Endothelial cell of umbilical vein (primary cell): ENCODE data around the gene RIC8B. TPM values are rescaled to one million over a fixed set of nuclear protein-coding genes. Genes with fewer than 3 reads are reported as not detected.

Source experiments
- BruUV-seq: library from RNA; stranded (reverse); fragments of 400-500 nt; replicated peaks from 2 replicates; lab custom pipeline; 2021; lab: Mats Ljungman, UMichigan
- CTCF ChIA-PET: fragments of 300-600, 350-600 bp; sonication (Branson Sonifier 250); formaldehyde crosslinking; loops from one replicate; lab custom pipeline; 2021; ENCODE audit warnings: antibody characterized with exemption, inconsistent platforms; lab: Charles Lee
- POLR2A ChIA-PET: fragments of 300-600, 350-600 bp; sonication (Branson Sonifier 250); formaldehyde crosslinking; loops from one replicate; lab custom pipeline; 2021; ENCODE audit warnings: antibody characterized with exemption, inconsistent platforms; lab: Charles Lee
- DNase-seq: peaks from one replicate; pipeline ENCODE4 v3.0.0-alpha.2; 2011; ENCODE audit warnings: low read depth, low spot score
- FAIRE-seq: peaks from 2 replicates; lab custom pipeline; 2011; peaks lifted over from hg19 to GRCh38; lab: Jason Lieb, UNC
- H2AFZ ChIP-seq: 2 replicates; pipeline ENCODE4 v1.6.0; 2012; ENCODE audit warnings: low read depth, low read length, control low read depth, inconsistent platforms
- H3K27ac ChIP-seq: 2 replicates; pipeline ENCODE4 v1.5.1; 2011; ENCODE audit warnings: low read depth, mild to moderate bottlenecking, control low read depth, low read length, moderate library complexity; ENCODE audit not compliant: insufficient read depth
- H3K27me3 ChIP-seq, 2 experiments: 2 replicates each; pipeline versions ENCODE4 v1.6.0 to v1.6.1; 2011; ENCODE audit warnings: low read length in 2 of 2, mixed read lengths in 1 of 2; ENCODE audit not compliant: control insufficient read depth in 2 of 2, insufficient read depth in 2 of 2
- H3K36me3 ChIP-seq, 2 experiments: 2 replicates in 1 of 2; 3 replicates in 1 of 2; pipeline ENCODE4 v1.5.1; 2011; ENCODE audit warnings: low read length in 2 of 2, mild to moderate bottlenecking in 1 of 2, moderate library complexity in 1 of 2; ENCODE audit not compliant: control insufficient read depth in 2 of 2, insufficient read depth in 2 of 2; ENCODE audit errors: extremely low read depth in 1 of 2
- H3K4me1 ChIP-seq: 3 replicates; pipeline ENCODE4 v1.5.1; 2011; ENCODE audit warnings: mild to moderate bottlenecking, low read length; ENCODE audit not compliant: control insufficient read depth, insufficient read depth; ENCODE audit errors: extremely low read depth
- H3K4me2 ChIP-seq: 2 replicates; pipeline ENCODE4 v1.6.1; 2011; ENCODE audit warnings: low read length, control low read depth, mixed read lengths; ENCODE audit not compliant: insufficient read depth
- H3K4me3 ChIP-seq, 3 experiments: fragments of 200-600 bp in 1 of 3; sonication (generic), shearing (Covaris generic) in 1 of 3; replicated peaks in 1 of 3; 2 replicates each; pipeline ENCODE4 v1.5.1; 2011 to 2016; ENCODE audit warnings: control low read depth in 3 of 3, low read length in 3 of 3, mild to moderate bottlenecking in 2 of 3, inconsistent platforms in 1 of 3, low read depth in 1 of 3, moderate library complexity in 1 of 3; ENCODE audit not compliant: insufficient read depth in 1 of 3
- H3K79me2 ChIP-seq: 2 replicates; pipeline ENCODE4 v1.6.0; 2012; ENCODE audit warnings: low read length, inconsistent platforms; ENCODE audit not compliant: control insufficient read depth, insufficient read depth
- H3K9ac ChIP-seq: replicated peaks from 2 replicates; pipeline ENCODE3; 2011; ENCODE audit warnings: low read length, control low read depth; ENCODE audit not compliant: insufficient read depth; ENCODE audit errors: extremely low read depth
- H3K9me1 ChIP-seq: replicated peaks from 3 replicates; pipeline ENCODE4 v1.6.0; 2011; ENCODE audit warnings: mild to moderate bottlenecking, low read length; ENCODE audit not compliant: control insufficient read depth, insufficient read depth; ENCODE audit errors: extremely low read depth
- H3K9me3 ChIP-seq: replicated peaks from 2 replicates; pipeline ENCODE4 v1.5.1; 2012; ENCODE audit warnings: low read length, inconsistent platforms; ENCODE audit not compliant: control insufficient read depth, insufficient read depth
- H4K20me1 ChIP-seq: replicated peaks from 2 replicates; pipeline ENCODE3; 2011; ENCODE audit warnings: mild to moderate bottlenecking, low read length; ENCODE audit not compliant: control insufficient read depth, insufficient read depth; ENCODE audit errors: extremely low read depth
- EZH2 ChIP-seq: IDR thresholded peaks from 2 replicates; pipeline ENCODE4 v1.6.1; 2012; ENCODE audit warnings: borderline replicate concordance, low read depth, mild to moderate bottlenecking, moderate library complexity, low read length, inconsistent platforms; ENCODE audit not compliant: severe bottlenecking
- FOS ChIP-seq: IDR thresholded peaks from 2 replicates; pipeline ENCODE4 v1.6.1; 2011; ENCODE audit warnings: mild to moderate bottlenecking, low read length, moderate library complexity, borderline replicate concordance; ENCODE audit not compliant: insufficient read depth
- GATA2 ChIP-seq: IDR thresholded peaks from 2 replicates; pipeline ENCODE4 v1.7.0; 2011; ENCODE audit warnings: low read depth, mild to moderate bottlenecking, moderate library complexity, mixed read lengths, low read length; ENCODE audit not compliant: insufficient read length, insufficient read depth
- JUN ChIP-seq: IDR thresholded peaks from 2 replicates; pipeline ENCODE4 v1.6.1; 2011; ENCODE audit warnings: borderline replicate concordance, low read depth; ENCODE audit not compliant: insufficient read length, insufficient read depth
- MYC ChIP-seq: IDR thresholded peaks from one replicate; pipeline ENCODE4 v1.6.1; 2011; ENCODE audit warnings: mild to moderate bottlenecking, low read depth, low read length
- POLR2A ChIP-seq: IDR thresholded peaks from 2 replicates; pipeline ENCODE4 v1.6.1; 2012; ENCODE audit warnings: low read depth, mild to moderate bottlenecking, control low read depth, low read length
- POLR2AphosphoS5 ChIP-seq: IDR thresholded peaks from 2 replicates; pipeline ENCODE4 v1.6.1; 2012; ENCODE audit warnings: low read depth, mild to moderate bottlenecking, control low read depth, low read length, moderate library complexity; ENCODE audit not compliant: insufficient read depth
- dilution Hi-C: fragments of 300-500 bp; cut with MboI; formaldehyde crosslinking; loops from one replicate; pipeline ENCODE4 v1.15.0; 2019; ENCODE audit warnings: low sequenced_read_pairs; ENCODE audit not compliant: extremely low pct_ligation_motif_present
- intact Hi-C: fragments of 100-400 bp; cut with micrococcal nuclease; formaldehyde crosslinking; loops from one replicate; pipeline ENCODE4 v1.10.0; 2022
- polyA plus RNA-seq, 4 experiments: library from polyadenylated mRNA; depleted of rRNA in 3 of 4; stranded (reverse) in 3 of 4; unstranded in 1 of 4; fragments of >200 nt; gene quantifications; 2 replicates each; pipeline versions ENCODE4 v1.2.1 to v1.2.3, GENCODE V29; 2011 to 2012; ENCODE audit warnings: missing spikeins in 1 of 4
- total RNA-seq: library from RNA; stranded (reverse); gene quantifications from 2 replicates; pipeline ENCODE4 v1.2.3, GENCODE V29; 2021
- TF ChIP-seq, protein P1 (sequence below), 2 donors: IDR thresholded peaks; 1 replicate in 1 of 2; 2 replicates in 1 of 2; pipeline ENCODE4 v1.5.1; 2011; ENCODE audit warnings: low read length in 2 of 2, mild to moderate bottlenecking in 2 of 2, moderate library complexity in 2 of 2, control low read depth in 1 of 2, inconsistent platforms in 1 of 2, low read depth in 1 of 2; ENCODE audit not compliant: insufficient read depth in 1 of 2; ENCODE audit errors: extremely low read depth in 1 of 2
- TF ChIP-seq, protein P2 (sequence below): IDR thresholded peaks from 2 replicates; pipeline ENCODE4 v1.6.1; 2011; ENCODE audit not compliant: insufficient read depth, insufficient read length

RIC8B gene
- total and polyA plus RNA-seq, 2 donors (not counting 3 experiments of a cell fraction or from before 2014, with no cell fraction given): 4.1 to 13.7 TPM

DNA sequence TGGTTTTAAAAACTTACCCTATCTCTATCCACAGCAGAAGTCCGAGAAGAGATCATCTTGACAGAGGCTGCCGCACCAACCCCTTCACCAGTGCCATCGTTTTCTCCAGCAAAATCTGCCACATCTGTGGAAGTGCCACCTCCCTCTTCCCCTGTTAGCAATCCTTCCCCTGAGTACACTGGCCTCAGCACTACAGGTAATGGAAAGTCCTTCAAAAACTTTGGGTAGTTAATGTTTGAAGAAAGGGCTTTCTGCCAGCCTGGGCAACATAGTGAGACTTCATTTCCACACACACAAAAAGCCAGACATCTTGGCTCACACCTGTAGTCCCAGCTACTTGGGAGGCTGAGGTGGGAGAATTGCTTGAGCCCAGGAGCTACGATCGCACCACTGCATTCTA lies 41.6 kb upstream of the RIC8B start:
- ChIA-PET CTCF (no interaction called here), POLR2A (no interaction called here)

More for the DNA sequence above, 41.6 kb upstream of the RIC8B start:
- FAIRE-seq (no peak), DNase-seq (no peak)
- dilution Hi-C loops (no loop called here), intact Hi-C loops (no loop called here)
- TF ChIP-seq MYC (no peak), JUN (no peak), GATA2 (no peak), EZH2 (no peak), FOS (no peak), POLR2AphosphoS5 (no peak), POLR2A (no peak)
- TF ChIP-seq, protein P1, sequence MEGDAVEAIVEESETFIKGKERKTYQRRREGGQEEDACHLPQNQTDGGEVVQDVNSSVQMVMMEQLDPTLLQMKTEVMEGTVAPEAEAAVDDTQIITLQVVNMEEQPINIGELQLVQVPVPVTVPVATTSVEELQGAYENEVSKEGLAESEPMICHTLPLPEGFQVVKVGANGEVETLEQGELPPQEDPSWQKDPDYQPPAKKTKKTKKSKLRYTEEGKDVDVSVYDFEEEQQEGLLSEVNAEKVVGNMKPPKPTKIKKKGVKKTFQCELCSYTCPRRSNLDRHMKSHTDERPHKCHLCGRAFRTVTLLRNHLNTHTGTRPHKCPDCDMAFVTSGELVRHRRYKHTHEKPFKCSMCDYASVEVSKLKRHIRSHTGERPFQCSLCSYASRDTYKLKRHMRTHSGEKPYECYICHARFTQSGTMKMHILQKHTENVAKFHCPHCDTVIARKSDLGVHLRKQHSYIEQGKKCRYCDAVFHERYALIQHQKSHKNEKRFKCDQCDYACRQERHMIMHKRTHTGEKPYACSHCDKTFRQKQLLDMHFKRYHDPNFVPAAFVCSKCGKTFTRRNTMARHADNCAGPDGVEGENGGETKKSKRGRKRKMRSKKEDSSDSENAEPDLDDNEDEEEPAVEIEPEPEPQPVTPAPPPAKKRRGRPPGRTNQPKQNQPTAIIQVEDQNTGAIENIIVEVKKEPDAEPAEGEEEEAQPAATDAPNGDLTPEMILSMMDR (IDR thresholded peaks at IDR 0.05; ENCODE audit: extremely low read depth in 1 of 2, insufficient read depth in 1 of 2, low read depth in 1 of 2, low read length in 2 of 2): no peak
- TF ChIP-seq, protein P2, sequence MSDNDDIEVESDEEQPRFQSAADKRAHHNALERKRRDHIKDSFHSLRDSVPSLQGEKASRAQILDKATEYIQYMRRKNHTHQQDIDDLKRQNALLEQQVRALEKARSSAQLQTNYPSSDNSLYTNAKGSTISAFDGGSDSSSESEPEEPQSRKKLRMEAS: no peak
- Histone ChIP-seq H3K9me3 (no peaks in the 10 kb centered on the region), H3K4me1 (no peaks in the 10 kb centered on the region), H4K20me1 (no peaks in the 10 kb centered on the region), H2AFZ (no peak overlapping the region), H3K27me3 (peaks cover 0 to 6% of the 10 kb centered on the region in 2 experiments), H3K9me1 (no peaks in the 10 kb centered on the region), H3K4me2 (no peak overlapping the region), H3K36me3 (no peaks in the 10 kb centered on the region), H3K79me2 (no peaks in the 10 kb centered on the region), H3K27ac (no peak overlapping the region), H3K4me3 (no peak overlapping the region), H3K9ac (no peak overlapping the region)
- BruUV-seq: no TSS peak
